KOPT-K1 (cell line): ENCODE results near the gene TXNDC12.
"Not testable (repeated sequence)": the region's sequence is repeated elsewhere in the genome, so short reads cannot be mapped to it uniquely, and the experiment has no call there.

Experiments used
- H3K27ac ChIP-seq: fragments of 200-600 bp; sonication (generic); 2 replicates; pipeline ENCODE4 v1.5.1; 2016; ENCODE audit warnings: antibody characterized with exemption, mild to moderate bottlenecking, low read depth, low read length; ENCODE audit not compliant: poor library complexity, severe bottlenecking
- H3K36me3 ChIP-seq: fragments of 200-600 bp; sonication (generic); 2 replicates; pipeline ENCODE4 v1.5.1; 2017; ENCODE audit warnings: antibody characterized with exemption, mild to moderate bottlenecking, low read length, moderate library complexity; ENCODE audit not compliant: insufficient read depth
- H3K9me3 ChIP-seq: fragments of 200-600 bp; sonication (generic); 2 replicates; pipeline ENCODE4 v1.5.1; 2017; ENCODE audit warnings: antibody characterized with exemption, low read length, mild to moderate bottlenecking; ENCODE audit not compliant: insufficient read depth, poor library complexity, severe bottlenecking

The TXNDC12 gene

DNA sequence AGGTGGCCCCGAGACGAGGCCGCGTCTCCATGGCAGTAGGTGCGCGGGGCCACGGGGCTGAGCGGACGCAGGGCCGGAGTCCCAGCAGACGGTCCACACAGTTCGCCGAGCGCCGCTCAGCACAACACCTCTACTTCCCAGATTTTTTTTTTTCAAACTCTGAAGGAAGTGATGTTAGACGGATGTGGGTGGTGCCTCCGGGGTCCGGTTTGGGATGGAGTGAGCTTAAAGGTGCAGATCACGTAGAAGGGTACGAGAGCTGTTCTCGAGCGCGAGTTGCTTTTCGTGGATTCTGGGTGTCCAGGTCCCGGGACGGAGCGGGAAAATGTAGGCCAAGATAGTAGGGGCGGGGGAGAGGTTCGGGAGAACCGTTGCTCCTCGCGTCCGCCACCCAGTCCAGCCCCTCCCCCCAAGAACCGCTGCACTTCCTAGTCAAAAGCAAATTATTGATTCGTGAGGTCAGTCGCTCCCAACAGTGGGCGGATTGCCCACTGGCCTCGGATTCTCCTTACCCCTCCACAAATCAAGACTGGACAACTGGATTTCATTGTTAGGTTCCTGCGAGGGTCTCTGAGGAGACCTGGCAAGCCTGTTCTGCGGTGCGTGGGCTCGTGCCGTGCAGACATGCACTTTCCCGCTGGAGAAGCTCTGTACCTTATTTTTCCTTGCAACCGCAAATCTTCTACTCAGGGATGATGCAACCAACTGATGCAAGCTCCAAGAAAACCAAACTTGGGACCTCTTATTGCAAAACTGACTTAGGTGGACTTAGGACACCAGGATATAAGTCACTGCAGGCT is at the start of gene TXNDC12:
TSS of gene TXNDC12 (minus strand) at position 126 of the 800 bp plus-strand sequence. CDS start at position 31, 95 bp downstream.
- H3K36me3 ChIP-seq = peaks cover 38% of the 10 kb centered on the region
- H3K9me3 ChIP-seq = no peaks in the 10 kb centered on the region
- H3K27ac ChIP-seq = peak within 1 kb of the TSS; percentile 91

DNA sequence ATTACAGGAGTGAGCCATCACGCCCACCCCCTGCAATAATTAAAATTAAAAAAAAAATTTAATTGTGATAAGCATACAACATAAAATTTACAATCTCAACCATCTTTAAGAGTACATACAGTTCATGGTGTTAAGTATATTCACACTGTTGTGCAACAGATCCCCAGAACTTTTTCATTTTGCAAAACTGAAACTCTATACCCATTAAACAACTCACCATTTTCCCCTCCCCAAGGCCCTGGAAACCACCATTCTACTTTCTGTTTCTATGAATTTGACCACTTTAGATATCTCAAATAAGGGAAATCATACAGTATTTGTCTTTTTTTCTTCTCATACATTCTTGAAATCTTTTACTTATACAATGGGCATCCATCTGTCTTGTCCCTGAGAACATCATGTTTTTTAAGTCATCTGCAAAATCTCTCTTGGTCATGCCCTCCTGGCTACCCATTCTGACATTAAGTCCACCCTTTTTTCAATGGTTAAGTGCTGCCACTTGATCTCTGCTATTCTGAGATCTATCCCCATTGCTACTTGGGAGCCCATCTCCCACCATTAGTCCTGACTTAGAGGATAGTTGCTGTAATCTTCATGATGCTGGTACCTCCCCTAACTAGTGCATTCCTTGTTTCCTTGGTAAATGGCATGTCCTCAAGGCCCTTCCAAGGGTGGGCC is 47.5 kb upstream of the TXNDC12 start:
- no peaks in the 10 kb centered on the region for H3K36me3 ChIP-seq
- H3K27ac ChIP-seq = no peak overlapping the region
- no peaks in the 10 kb centered on the region for H3K9me3 ChIP-seq

DNA sequence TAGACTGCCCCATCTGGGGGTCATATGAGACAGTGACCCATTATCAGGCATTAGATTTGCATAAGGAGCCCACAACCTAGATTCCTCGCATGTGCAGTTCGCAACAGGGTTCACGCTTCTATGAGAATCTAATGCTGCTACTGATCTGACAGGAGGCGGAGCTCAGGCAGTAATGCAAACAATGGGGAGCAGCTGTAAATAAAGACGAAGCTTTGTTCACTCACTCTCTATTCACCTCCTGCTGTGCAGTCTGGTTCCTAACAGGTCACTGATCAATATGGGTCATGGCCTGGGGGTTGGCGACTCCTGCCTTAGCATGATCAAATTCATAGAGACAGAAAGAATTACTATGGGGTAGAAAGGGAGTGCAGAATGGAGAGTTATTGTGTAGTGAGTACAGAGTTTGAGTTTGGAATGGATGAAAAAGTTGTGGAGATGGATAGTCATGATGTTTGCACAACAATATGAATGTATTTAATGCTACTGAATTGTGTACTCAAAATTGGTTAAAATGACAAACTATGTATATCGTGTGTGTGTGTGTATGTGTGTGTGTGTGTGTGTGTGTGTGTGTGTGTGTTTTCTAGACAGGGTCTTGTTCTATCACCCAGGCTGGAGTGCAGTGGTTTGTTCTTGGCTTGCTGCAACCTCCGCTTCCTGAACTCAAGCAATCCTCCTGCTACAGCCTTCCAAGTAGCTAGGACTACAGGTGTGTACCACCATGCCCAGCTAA is 43.3 kb upstream of the TXNDC12 start:
- Histone ChIP-seq H3K27ac (no peak overlapping the region), H3K9me3 (no peaks in the 10 kb centered on the region), H3K36me3 (no peaks in the 10 kb centered on the region)

DNA sequence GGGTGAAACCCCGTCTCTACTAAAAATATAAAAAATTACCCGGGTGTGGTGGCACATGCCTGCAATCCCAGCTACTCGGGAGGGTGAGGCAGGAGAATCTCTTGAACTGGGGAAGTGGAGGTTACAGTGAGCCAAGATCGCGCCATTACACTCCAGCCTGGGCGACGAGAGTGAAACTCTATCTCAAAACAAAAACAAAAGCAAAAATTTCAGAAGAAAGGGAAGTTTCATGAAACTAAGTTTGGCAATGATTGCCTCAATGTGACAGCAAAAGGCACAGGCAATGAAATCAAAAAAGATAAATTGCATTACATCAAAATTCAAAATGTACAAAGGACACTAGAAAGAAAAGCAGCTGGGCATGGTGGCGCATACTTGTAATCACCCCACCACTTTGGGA is 41.2 kb upstream of the TXNDC12 start:
- Histone ChIP-seq H3K36me3 (peaks cover 5% of the 10 kb centered on the region), H3K9me3 (no peaks in the 10 kb centered on the region)

DNA sequence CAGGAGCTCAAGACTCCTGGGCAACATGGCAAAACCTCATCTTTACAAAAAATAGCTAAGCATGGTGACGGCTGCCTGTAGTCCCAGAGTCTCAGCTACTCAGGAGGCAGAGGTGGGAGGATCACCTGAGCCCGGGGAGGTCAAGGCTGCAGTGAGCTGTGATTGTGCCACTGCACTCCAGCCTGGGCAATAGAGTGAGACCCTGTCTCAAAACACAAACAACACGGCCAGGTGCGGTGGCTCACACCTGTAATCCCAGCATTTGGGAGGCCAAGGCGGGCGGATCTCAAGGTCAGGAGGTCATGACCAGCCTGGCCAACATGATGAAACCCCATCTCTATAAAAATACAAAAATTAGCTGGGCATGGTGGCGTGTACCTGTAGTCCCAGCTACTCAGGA is 39.3 kb upstream of the TXNDC12 start:
- H3K36me3 ChIP-seq = peaks cover 25% of the 10 kb centered on the region

More for the DNA sequence above, 41.2 kb upstream of the TXNDC12 start:
- no peak overlapping the region for H3K27ac ChIP-seq

DNA sequence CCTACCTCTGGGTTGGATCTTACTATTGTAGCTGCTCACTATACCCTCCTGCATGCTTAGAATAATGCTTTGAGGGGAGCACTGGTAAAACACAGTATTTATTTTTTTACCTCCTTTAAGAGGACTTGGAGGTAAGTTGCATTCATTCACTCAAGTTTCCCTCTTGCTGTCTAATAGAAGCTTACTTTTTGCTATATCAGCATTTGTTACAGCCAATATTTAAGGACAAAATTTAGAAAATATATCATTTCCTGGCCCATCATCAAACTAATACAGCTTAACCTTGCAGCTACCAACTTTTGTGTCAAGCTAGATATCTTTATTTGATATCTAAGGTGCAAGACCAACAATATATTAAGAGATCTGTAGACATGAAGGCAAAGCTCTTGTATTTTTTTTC is 32.9 kb upstream of the TXNDC12 start:
- not testable (repeated sequence) for H3K9me3 ChIP-seq, H3K27ac ChIP-seq
- peaks cover 78% of the 10 kb centered on the region for H3K36me3 ChIP-seq

More for the DNA sequence above, 39.3 kb upstream of the TXNDC12 start:
- not testable (repeated sequence) for H3K9me3 ChIP-seq, H3K27ac ChIP-seq

DNA sequence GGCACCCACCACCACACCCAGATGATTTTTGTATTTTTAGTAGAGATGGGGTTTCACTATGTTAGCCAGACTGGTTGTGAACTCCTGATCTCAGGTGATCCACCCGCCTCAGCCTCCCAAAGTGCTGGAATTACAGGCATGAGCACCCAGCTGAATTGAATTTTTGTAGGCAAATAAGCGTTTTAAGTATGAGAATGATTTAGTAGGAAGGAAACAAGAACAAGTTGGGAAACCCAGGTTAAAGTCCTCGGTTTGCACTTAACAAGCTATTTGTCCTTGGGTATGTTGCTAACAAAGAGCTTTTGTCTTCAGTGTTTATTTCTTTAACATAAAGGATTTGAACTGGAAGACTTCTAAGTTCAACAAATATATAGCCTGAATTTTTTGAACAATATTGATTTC is 25.0 kb upstream of the TXNDC12 start:
- peaks cover 74% of the 10 kb centered on the region for H3K36me3 ChIP-seq
- no peak overlapping the region for H3K27ac ChIP-seq
- H3K9me3 ChIP-seq = no peaks in the 10 kb centered on the region

DNA sequence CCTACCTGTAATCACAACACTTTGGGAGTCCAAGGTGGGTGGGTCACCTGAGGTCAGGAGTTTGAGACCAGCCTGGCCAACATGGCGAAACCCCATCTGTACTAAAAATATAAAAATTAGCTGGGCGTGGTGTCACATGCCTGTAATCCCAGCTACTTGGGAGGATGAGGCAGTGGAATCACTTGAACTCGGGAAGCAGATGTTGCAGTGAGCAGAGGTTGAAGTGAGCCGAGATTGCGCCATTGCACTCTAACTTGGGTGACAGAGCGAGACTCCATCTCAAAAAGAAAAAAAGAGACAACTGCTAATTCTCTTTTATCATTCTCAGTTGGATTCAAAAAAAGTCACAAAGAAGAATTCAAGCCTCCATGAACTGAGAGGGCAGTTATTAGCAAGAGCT is 22.3 kb upstream of the TXNDC12 start:
- not testable (repeated sequence) for H3K27ac ChIP-seq, H3K9me3 ChIP-seq
- H3K36me3 ChIP-seq = peaks cover 77% of the 10 kb centered on the region

DNA sequence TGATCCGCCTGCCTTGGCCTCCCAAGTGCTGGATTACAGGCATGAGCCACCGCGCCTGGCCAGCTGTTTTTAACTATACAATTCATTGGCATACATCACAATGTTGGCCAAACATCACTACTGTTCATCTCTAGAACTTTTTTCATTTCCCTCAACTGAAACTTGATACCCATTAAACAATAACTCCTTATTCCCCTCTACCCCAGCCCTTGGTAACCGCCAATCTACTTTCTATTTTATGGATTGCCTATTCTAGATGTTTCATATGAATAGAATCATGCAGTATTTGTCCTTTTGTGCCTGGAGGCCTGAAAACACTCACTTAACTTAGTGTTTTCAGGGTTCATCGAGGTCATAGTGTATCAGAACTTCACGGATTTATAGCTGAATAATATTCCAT is 17.3 kb upstream of the TXNDC12 start:
- Histone ChIP-seq H3K27ac (no peak overlapping the region), H3K9me3 (no peaks in the 10 kb centered on the region), H3K36me3 (peaks cover 83% of the 10 kb centered on the region)

DNA sequence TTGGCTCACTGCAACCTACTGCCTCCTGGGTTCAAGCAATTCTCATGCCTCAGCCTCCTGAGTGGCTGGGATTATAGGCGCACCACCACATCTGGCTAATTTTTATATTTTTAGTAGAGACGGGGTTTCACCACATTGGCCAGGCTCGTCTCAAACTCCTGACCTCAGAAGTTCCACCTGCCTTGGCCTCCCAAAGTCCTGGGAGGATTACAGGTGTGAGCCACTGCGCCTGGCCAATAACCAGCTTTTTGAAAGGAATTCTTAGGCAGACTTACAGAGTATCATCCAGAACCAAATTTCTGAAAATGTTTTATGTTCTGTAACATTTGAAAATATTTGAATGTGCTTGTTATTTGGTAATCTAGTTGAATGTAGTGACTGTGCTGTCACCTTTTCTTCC is 15.7 kb upstream of the TXNDC12 start:
- Histone ChIP-seq H3K27ac (no peak overlapping the region), H3K36me3 (peaks cover 84% of the 10 kb centered on the region), H3K9me3 (no peaks in the 10 kb centered on the region)

DNA sequence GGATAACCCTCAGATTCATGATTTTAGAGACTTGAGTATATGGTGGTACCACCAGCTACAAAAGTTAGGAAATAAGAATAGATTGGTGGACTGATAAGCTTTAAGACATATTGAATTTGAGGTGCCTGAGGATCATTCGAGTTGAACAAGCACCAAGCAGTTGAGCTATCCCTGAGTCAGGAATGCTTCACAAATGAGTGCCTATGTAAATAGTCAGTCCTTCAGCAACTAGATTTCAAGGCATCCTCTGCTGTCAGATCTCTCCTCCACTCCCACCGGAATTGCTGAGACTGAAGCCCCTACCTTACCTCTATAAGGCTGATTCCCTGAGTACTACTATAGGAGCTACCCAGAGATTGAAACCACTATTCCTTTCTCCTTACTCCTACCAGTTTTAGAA is 8.2 kb upstream of the TXNDC12 start:
- Histone ChIP-seq H3K9me3 (no peaks in the 10 kb centered on the region), H3K27ac (no peak overlapping the region), H3K36me3 (peaks cover 91% of the 10 kb centered on the region)

DNA sequence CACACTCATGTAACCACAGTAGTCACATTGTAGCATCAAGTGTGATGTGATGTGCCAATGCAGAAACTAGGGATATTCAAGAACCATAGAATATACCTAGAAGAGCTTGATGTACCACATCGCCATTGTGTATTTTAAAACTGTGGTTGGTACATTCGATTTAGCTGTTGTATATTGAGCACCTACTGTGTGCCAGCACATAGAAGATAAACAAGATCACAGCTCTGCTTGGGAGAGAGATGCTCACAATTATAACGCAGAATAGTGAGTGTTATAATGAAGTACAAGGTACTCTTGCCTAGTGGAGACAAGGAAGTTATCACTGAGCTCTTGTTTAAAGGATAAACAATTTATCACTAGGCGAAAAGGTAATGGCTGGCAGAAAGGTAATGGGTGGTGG is 5.8 kb upstream of the TXNDC12 start:
- H3K27ac ChIP-seq = no peak overlapping the region
- H3K36me3 ChIP-seq = peaks cover 67% of the 10 kb centered on the region
- no peaks in the 10 kb centered on the region for H3K9me3 ChIP-seq

DNA sequence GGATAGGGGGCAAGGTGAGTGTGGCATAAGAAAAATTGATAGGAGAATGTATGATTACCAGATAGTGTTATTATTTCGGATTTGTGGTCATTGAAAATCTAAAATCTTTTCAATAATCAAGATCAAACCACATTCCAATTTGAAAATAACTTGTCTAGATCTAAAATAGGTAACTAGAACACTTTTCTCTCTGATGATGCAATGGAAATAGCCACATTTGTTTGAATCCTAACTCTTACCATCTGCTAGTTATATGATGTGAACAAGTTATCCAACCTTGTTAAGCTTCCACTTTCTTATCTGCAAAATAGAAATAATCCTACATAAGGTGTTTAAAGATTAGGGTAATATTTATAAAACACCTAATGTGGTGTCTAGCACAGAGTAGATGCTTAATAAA is 4.9 kb upstream of the TXNDC12 start:
- Histone ChIP-seq H3K9me3 (no peaks in the 10 kb centered on the region), H3K27ac (no peak overlapping the region), H3K36me3 (peaks cover 58% of the 10 kb centered on the region)

DNA sequence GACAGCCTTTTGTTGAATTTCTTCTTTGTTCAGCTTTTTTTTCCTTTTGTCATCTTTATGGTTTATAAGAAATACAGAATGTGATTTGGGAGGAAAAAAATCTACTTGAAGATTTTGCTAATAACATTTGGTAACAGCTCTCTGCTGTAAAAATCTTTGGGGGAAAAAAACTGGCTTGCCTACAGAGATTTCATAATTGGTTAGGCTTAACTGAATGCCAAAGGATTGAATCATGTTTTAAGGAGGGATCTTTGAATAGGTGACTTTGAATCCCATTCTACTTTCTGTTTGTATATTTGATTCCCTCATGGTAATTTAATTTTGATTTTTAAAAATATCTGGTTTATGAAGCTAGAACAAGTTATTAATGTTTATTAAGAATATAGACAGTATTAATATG is 4.3 kb upstream of the TXNDC12 start:
- H3K9me3 ChIP-seq = no peaks in the 10 kb centered on the region
- H3K36me3 ChIP-seq = peaks cover 52% of the 10 kb centered on the region
- no peak overlapping the region for H3K27ac ChIP-seq

DNA sequence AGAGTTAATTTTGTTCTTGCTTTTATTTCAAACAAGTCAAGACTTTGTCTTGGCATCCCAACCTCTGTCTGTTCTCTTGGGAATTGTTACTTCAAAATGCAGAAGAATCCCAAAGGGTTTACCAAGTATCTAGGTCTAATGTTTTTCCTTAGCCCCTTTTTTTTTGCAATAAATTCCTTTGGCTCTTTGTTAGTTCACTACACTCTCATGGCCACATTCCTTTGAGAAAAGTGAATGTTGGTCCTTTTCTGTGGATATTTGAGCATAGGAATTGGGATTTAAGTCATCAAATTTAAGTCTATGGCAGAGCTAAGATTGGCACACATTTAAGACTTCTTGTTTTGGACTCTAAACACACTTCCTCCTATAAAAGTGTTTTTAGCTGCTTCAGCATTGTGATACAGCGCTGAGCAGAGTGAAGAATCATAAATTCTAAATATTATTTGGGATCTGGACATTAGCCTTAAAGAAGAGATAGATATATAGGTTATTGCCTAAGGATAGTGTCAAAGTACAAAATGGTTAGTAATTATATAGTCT is 3.0 kb upstream of the TXNDC12 start:
- Histone ChIP-seq H3K9me3 (no peaks in the 10 kb centered on the region), H3K36me3 (peaks cover 39% of the 10 kb centered on the region), H3K27ac (peak overlapping the region; percentile 91)
